ENCODE data around the gene DNM3. TPM values are rescaled to one million over a fixed set of nuclear protein-coding genes. Genes with fewer than 3 reads are reported as not detected.

DNM3 gene
- total and polyA plus RNA-seq, 10 of the 15 experiments (the other 5 are each of a cell fraction or from before 2014, with no cell fraction given), result 0.03 to 1.5 (median 0.08) TPM; not detected in 3

GRCh38 chr1:171801487-171801891 is 39.8 kb upstream of the DNM3 start (continued):
- no peak for TF ChIP-seq IRF5 (IDR thresholded peaks at IDR 0.05; ENCODE audit: borderline replicate concordance)
- TF ChIP-seq, protein P1, sequence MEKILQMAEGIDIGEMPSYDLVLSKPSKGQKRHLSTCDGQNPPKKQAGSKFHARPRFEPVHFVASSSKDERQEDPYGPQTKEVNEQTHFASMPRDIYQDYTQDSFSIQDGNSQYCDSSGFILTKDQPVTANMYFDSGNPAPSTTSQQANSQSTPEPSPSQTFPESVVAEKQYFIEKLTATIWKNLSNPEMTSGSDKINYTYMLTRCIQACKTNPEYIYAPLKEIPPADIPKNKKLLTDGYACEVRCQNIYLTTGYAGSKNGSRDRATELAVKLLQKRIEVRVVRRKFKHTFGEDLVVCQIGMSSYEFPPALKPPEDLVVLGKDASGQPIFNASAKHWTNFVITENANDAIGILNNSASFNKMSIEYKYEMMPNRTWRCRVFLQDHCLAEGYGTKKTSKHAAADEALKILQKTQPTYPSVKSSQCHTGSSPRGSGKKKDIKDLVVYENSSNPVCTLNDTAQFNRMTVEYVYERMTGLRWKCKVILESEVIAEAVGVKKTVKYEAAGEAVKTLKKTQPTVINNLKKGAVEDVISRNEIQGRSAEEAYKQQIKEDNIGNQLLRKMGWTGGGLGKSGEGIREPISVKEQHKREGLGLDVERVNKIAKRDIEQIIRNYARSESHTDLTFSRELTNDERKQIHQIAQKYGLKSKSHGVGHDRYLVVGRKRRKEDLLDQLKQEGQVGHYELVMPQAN (conservative IDR thresholded peaks at IDR 0.05), result no peak
- TF ChIP-seq CEBPB (IDR thresholded peaks at IDR 0.05; ENCODE audit: borderline replicate concordance in 1 of 2, low read depth in 2 of 2, low read length in 2 of 2), result no peak
- TF ChIP-seq IKZF2 (IDR thresholded peaks at IDR 0.05), result no peak
- TF ChIP-seq SIN3A (IDR thresholded peaks at IDR 0.05; ENCODE audit: low read depth, low read length), result no peak
- no peak for TF ChIP-seq FOXM1 (IDR thresholded peaks at IDR 0.05; ENCODE audit: low read depth, low read length)

GRCh38 chr1:171802207-171802606 is 39.1 kb upstream of the DNM3 start:
- Histone ChIP-seq H3K4me1 (ENCODE audit: control insufficient read depth, insufficient read depth, low read length) (peaks cover 7% of the 10 kb centered on the region), H3K27ac (ENCODE audit: control insufficient read depth, insufficient read depth) (no peak overlapping the region), H3K27me3 (replicated peaks in 1 of 2; ENCODE audit: control insufficient read depth in 2 of 2, insufficient read depth in 2 of 2, low read length in 1 of 2) (no peaks in the 10 kb centered on the region), H3K4me2 (ENCODE audit: control insufficient read depth, insufficient read depth) (no peak overlapping the region), H3K9ac (ENCODE audit: control insufficient read depth, insufficient read depth, low read length) (no peak overlapping the region), H2AFZ (ENCODE audit: control insufficient read depth, low read depth, low read length) (no peak overlapping the region), H3K9me3 (replicated peaks; ENCODE audit: control insufficient read depth, insufficient read depth, low read length) (no peaks in the 10 kb centered on the region), H3K79me2 (ENCODE audit: control insufficient read depth, insufficient read depth, low read length) (no peaks in the 10 kb centered on the region), H3K4me3 (no peak overlapping the region), H4K20me1 (ENCODE audit: control insufficient read depth, insufficient read depth) (no peaks in the 10 kb centered on the region), H3K36me3 (ENCODE audit: control insufficient read depth in 2 of 2, insufficient read depth in 2 of 2, low read length in 1 of 2) (peaks cover under 1 to 8% of the 10 kb centered on the region in 2 experiments; a peak in 2 of 4 replicates)
- TF ChIP-seq, protein P2, sequence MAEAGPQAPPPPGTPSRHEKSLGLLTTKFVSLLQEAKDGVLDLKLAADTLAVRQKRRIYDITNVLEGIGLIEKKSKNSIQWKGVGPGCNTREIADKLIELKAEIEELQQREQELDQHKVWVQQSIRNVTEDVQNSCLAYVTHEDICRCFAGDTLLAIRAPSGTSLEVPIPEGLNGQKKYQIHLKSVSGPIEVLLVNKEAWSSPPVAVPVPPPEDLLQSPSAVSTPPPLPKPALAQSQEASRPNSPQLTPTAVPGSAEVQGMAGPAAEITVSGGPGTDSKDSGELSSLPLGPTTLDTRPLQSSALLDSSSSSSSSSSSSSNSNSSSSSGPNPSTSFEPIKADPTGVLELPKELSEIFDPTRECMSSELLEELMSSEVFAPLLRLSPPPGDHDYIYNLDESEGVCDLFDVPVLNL (IDR thresholded peaks at IDR 0.05; ENCODE audit: low read depth, low read length), result no peak
- TF ChIP-seq FOS (IDR thresholded peaks at IDR 0.05; ENCODE audit: borderline replicate concordance, extremely low read depth, insufficient read length), result no peak
- no peak for TF ChIP-seq CEBPB (IDR thresholded peaks at IDR 0.05; ENCODE audit: borderline replicate concordance in 1 of 2, low read depth in 2 of 2, low read length in 2 of 2)
- no peak for TF ChIP-seq FOXM1 (IDR thresholded peaks at IDR 0.05; ENCODE audit: low read depth, low read length)
- TF ChIP-seq CEBPZ (IDR thresholded peaks at IDR 0.05; ENCODE audit: low read depth, low read length), result no peak
- TF ChIP-seq STAT3 (IDR thresholded peaks at IDR 0.05; ENCODE audit: low read depth, low read length), result no peak
- no peak for TF ChIP-seq IKZF1 (conservative IDR thresholded peaks at IDR 0.05)
- TF ChIP-seq CHD4 (IDR thresholded peaks at IDR 0.05), result no peak
- TF ChIP-seq NR2C2 (IDR thresholded peaks at IDR 0.05; ENCODE audit: borderline replicate concordance, control insufficient read depth, insufficient read length, low read depth), result no peak
- TF ChIP-seq JUNB (IDR thresholded peaks at IDR 0.05), result no peak
- RAD21 ChIA-PET (ENCODE audit: unreplicated experiment), result interaction anchor here (0.6 to 4.7 kb wide), 12 partner anchors 9 to 324 kb away, joined by 3 to 87 read pairs (median 6); partner anchors contain the start of gene METTL13
- 98% methylated on average over 3 of the region's 3 CpGs for WGBS (ENCODE audit: insufficient coverage, insufficient replicate concordance, low lambda C conversion rate, missing lambda C conversion rate)
- no peak for DNase-seq (ENCODE audit: low read depth, low spot score)
- SMC1A ChIA-PET (ENCODE audit: uncharacterized antibody, unreplicated experiment), result interaction anchor here (0.5 to 8.7 kb wide), 9 partner anchors 9 to 220 kb away, joined by 3 to 142 read pairs (median 3); partner anchors contain the start of gene DNM3
- ATAC-seq, result no peak
- CTCF ChIA-PET, result interaction anchor here (0.6 to 9.3 kb wide), 36 partner anchors 9 to 917 kb away, joined by 3 to 322 read pairs (median 4); partner anchors contain the start of genes METTL13, PIGC and PRRC2C
- no TSS peak for BruUV-seq (replicated peaks)
- intact Hi-C loops (cut with micrococcal nuclease; ENCODE audit: unreplicated experiment), result loop anchor here (10.0 kb wide), 1 partner anchor 623 kb away; the partner anchor contains the start of gene C1orf105
- POLR2A ChIA-PET, result no interaction called here
- in situ Hi-C loops (cut with MboI), result no loop called here
- FAIRE-seq, result no peak

Data from GM12878 (cell line).